ENCODE measurements around the gene IL6R. TPM values are rescaled to one million over a fixed set of nuclear protein-coding genes. Genes with fewer than 3 reads are reported as not detected.

IL6R gene
- total and polyA plus RNA-seq, 4 donors = 18.8 to 67.6 (median 35.3) TPM

DNA sequence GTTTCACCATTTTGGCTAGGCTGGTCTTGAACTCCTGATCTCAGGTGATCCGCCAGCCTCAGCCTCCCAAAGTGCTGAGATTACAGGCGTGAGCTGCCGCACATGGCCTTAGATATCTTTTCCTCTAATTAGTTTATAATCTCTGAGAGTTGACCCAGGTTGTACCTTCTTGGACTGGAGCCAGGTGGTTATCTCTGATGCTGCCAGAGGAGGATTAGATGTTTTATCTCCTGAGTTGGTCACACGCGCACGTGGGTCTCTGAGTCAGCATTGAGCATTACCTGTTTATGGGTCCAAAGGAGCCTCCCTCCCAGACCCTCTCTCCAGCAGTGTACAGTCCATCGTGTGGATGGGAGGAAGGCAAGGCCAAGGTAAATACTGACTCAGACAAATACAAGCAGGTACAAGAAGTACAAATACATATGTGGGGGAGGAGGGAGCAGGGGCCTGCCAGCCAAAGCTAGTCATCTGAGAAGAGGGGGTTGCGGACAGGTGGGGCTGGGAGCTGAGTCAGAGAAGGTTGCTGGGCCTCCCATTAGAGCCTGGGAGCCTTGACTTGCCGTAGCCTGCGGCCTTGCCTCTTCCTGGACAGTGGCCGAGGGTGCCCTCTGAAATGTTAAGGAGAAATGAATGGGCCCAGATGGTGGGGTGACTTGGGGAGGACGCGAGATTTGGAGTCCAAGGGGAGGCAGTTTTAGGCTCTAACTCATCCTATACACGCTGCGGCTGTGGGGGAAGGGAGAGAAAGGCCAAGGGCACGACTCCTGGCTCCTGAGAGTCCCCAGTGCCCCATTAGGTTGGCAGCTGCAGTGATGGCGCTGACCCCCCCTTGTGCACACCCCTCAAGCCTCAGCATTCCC lies 13.1 kb downstream of the IL6R start (continued):
- TF ChIP-seq, protein P1, sequence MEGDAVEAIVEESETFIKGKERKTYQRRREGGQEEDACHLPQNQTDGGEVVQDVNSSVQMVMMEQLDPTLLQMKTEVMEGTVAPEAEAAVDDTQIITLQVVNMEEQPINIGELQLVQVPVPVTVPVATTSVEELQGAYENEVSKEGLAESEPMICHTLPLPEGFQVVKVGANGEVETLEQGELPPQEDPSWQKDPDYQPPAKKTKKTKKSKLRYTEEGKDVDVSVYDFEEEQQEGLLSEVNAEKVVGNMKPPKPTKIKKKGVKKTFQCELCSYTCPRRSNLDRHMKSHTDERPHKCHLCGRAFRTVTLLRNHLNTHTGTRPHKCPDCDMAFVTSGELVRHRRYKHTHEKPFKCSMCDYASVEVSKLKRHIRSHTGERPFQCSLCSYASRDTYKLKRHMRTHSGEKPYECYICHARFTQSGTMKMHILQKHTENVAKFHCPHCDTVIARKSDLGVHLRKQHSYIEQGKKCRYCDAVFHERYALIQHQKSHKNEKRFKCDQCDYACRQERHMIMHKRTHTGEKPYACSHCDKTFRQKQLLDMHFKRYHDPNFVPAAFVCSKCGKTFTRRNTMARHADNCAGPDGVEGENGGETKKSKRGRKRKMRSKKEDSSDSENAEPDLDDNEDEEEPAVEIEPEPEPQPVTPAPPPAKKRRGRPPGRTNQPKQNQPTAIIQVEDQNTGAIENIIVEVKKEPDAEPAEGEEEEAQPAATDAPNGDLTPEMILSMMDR (IDR thresholded peaks at IDR 0.05; ENCODE audit: low read depth, low read length, missing input control) = no peak
- TF ChIP-seq HNF4G (IDR thresholded peaks at IDR 0.05) = peak; percentile 90
- TF ChIP-seq YY1 (IDR thresholded peaks at IDR 0.05) = peak; percentile 74
- TF ChIP-seq NR2F2 (IDR thresholded peaks at IDR 0.05) = peak; percentile 39
- TF ChIP-seq, protein P2, sequence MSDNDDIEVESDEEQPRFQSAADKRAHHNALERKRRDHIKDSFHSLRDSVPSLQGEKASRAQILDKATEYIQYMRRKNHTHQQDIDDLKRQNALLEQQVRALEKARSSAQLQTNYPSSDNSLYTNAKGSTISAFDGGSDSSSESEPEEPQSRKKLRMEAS (IDR thresholded peaks at IDR 0.05) = peak; percentile 97
- TF ChIP-seq EGR1 (IDR thresholded peaks at IDR 0.05; ENCODE audit: low read depth in 2 of 2) = peak in 1 of 2 donors; percentile 80

DNA sequence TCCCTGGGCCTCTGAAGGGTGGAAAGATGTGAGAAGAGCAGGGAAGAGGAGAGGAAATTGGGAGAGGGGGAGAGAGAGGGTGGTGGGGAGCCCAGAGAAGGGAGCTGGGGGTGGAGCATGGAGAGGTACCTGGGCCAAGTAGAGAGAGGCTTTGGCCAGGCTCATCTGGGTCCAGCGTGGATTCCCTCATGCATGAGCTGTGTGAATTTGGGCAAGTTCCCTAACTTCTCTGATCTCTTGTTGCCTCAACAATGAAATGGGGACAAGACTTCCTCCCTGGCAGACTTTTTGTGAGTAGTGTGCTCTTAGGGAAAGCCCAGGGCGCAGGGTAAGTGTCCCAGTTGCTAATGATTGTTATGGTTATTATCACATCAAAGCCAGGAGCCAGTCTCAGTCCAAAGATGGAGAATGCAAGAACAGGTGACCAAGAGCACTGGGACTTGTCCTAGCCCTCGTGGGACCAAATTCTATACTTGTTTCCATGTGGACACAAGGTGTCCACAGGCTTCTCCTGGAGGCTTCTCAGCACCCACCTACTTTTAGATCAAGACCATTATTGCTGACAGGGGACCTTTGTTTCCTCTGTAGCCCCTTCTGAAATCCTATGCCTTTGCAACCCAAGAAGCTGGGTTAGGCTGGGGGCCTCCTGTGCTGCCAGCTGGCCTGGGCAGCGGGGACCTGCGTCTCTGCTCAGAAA lies 13.9 kb downstream of the IL6R start:
- 18% methylated on average over 5 of the region's 5 CpGs for WGBS
- no peak for TF ChIP-seq EGR1 (IDR thresholded peaks at IDR 0.05; ENCODE audit: low read depth in 2 of 2)
- no peak for TF ChIP-seq FOXA2 (IDR thresholded peaks at IDR 0.05)
- TF ChIP-seq, protein P3, sequence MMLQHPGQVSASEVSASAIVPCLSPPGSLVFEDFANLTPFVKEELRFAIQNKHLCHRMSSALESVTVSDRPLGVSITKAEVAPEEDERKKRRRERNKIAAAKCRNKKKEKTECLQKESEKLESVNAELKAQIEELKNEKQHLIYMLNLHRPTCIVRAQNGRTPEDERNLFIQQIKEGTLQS (IDR thresholded peaks at IDR 0.05) = no peak
- TF ChIP-seq NR2F2 (IDR thresholded peaks at IDR 0.05) = no peak
- no peak for TF ChIP-seq SP1 (IDR thresholded peaks at IDR 0.05)
- TF ChIP-seq YY1 (IDR thresholded peaks at IDR 0.05) = no peak
- TF ChIP-seq RXRA (IDR thresholded peaks at IDR 0.05) = no peak
- TF ChIP-seq, protein P4, sequence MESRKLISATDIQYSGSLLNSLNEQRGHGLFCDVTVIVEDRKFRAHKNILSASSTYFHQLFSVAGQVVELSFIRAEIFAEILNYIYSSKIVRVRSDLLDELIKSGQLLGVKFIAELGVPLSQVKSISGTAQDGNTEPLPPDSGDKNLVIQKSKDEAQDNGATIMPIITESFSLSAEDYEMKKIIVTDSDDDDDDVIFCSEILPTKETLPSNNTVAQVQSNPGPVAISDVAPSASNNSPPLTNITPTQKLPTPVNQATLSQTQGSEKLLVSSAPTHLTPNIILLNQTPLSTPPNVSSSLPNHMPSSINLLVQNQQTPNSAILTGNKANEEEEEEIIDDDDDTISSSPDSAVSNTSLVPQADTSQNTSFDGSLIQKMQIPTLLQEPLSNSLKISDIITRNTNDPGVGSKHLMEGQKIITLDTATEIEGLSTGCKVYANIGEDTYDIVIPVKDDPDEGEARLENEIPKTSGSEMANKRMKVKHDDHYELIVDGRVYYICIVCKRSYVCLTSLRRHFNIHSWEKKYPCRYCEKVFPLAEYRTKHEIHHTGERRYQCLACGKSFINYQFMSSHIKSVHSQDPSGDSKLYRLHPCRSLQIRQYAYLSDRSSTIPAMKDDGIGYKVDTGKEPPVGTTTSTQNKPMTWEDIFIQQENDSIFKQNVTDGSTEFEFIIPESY (IDR thresholded peaks at IDR 0.05) = no peak
- TF ChIP-seq HNF4G (IDR thresholded peaks at IDR 0.05) = no peak
- TF ChIP-seq RAD21 (IDR thresholded peaks at IDR 0.05) = no peak
- no peak for TF ChIP-seq TAF1 (conservative IDR thresholded peaks at IDR 0.05)
- TF ChIP-seq JUND (IDR thresholded peaks at IDR 0.05) = no peak
- no peak for TF ChIP-seq FOXA1 (IDR thresholded peaks at IDR 0.05)
- TF ChIP-seq, protein P1 (IDR thresholded peaks at IDR 0.05; ENCODE audit: low read depth, low read length, missing input control) = no peak
- TF ChIP-seq, protein P2 (IDR thresholded peaks at IDR 0.05) = no peak
- TF ChIP-seq HNF4A (conservative IDR thresholded peaks at IDR 0.05) = no peak
- TF ChIP-seq, protein P5, sequence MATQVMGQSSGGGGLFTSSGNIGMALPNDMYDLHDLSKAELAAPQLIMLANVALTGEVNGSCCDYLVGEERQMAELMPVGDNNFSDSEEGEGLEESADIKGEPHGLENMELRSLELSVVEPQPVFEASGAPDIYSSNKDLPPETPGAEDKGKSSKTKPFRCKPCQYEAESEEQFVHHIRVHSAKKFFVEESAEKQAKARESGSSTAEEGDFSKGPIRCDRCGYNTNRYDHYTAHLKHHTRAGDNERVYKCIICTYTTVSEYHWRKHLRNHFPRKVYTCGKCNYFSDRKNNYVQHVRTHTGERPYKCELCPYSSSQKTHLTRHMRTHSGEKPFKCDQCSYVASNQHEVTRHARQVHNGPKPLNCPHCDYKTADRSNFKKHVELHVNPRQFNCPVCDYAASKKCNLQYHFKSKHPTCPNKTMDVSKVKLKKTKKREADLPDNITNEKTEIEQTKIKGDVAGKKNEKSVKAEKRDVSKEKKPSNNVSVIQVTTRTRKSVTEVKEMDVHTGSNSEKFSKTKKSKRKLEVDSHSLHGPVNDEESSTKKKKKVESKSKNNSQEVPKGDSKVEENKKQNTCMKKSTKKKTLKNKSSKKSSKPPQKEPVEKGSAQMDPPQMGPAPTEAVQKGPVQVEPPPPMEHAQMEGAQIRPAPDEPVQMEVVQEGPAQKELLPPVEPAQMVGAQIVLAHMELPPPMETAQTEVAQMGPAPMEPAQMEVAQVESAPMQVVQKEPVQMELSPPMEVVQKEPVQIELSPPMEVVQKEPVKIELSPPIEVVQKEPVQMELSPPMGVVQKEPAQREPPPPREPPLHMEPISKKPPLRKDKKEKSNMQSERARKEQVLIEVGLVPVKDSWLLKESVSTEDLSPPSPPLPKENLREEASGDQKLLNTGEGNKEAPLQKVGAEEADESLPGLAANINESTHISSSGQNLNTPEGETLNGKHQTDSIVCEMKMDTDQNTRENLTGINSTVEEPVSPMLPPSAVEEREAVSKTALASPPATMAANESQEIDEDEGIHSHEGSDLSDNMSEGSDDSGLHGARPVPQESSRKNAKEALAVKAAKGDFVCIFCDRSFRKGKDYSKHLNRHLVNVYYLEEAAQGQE (IDR thresholded peaks at IDR 0.05) = no peak
- no peak for TF ChIP-seq GABPA (IDR thresholded peaks at IDR 0.05 in 1 of 2, conservative IDR thresholded peaks at IDR 0.05 in 1 of 2)
- H3K36me3 ChIP-seq (ENCODE audit: control insufficient read depth in 4 of 4, insufficient read depth in 3 of 4, low read depth in 1 of 4, low read length in 3 of 4) = peaks cover 0 to 6% (median 0%) of the 10 kb centered on the region in 4 donors
- H3K9ac ChIP-seq (ENCODE audit: low read depth in 1 of 2, low read length in 2 of 2) = peak overlapping the region; percentile 69 to 78
- H3K9me3 ChIP-seq (ENCODE audit: control insufficient read depth in 4 of 4, low read length in 3 of 4) = no peaks in the 10 kb centered on the region
- H3K27ac ChIP-seq (ENCODE audit: low read depth in 1 of 2, low read length in 2 of 2) = peak overlapping the region; percentile 98
- H3K4me1 ChIP-seq (ENCODE audit: control insufficient read depth in 4 of 4, insufficient read depth in 4 of 4, low read length in 3 of 4) = peaks cover 34 to 80% (median 58%) of the 10 kb centered on the region in 4 donors
- no peak for DNase-seq (ENCODE audit: low spot score)
- no peak overlapping the region for H3K4me3 ChIP-seq (ENCODE audit: low read depth in 1 of 3, low read length in 3 of 3)
- H3K27me3 ChIP-seq (ENCODE audit: control insufficient read depth in 4 of 4, insufficient read depth in 4 of 4, low read length in 3 of 4) = no peaks in the 10 kb centered on the region

Measured in liver (tissue), 9 donors.